Gastroesophageal sphincter (tissue), 4 donors: Measurements from ENCODE around the gene PKIG. TPM values are rescaled to one million over a fixed set of nuclear protein-coding genes. Genes with fewer than 3 reads are reported as not detected.

Experiments used
- ATAC-seq: fragments of 150-250 bp; one replicate; pipeline ENCODE4 v1.9.1; 2016; ENCODE audit warnings: mild to moderate bottlenecking, moderate library complexity
- H3K27ac ChIP-seq, 4 donors: fragments of 200-600 bp; sonication (generic) in 3 of 4; 1 replicate in 3 of 4; 2 replicates in 1 of 4; pipeline ENCODE4 v1.5.1; 2016 to 2019
- H3K27me3 ChIP-seq: fragments of 200-600 bp; sonication (generic); one replicate; pipeline ENCODE4 v1.5.1; 2019
- H3K36me3 ChIP-seq, 2 donors: fragments of 200-600 bp; sonication (generic); one replicate each; pipeline ENCODE4 v1.5.1; 2019; ENCODE audit warnings: control low read depth in 1 of 2
- H3K4me1 ChIP-seq, 3 donors: fragments of 200-600 bp; sonication (generic); 1 replicate in 2 of 3; 2 replicates in 1 of 3; pipeline ENCODE4 v1.5.1; 2016 to 2019; ENCODE audit warnings: control low read depth in 2 of 3
- H3K4me3 ChIP-seq, 2 donors: fragments of 200-600 bp; sonication (generic); one replicate each; pipeline ENCODE4 v1.5.1; 2019; ENCODE audit warnings: mild to moderate bottlenecking in 1 of 2, moderate library complexity in 1 of 2
- H3K9me3 ChIP-seq, 3 donors: fragments of 200-600 bp; sonication (generic); one replicate each; pipeline ENCODE4 v1.5.1; 2017 to 2019; ENCODE audit warnings: control low read depth in 2 of 3
- CTCF ChIP-seq, 4 experiments: fragments of 200-600 bp in 2 of 4; fragments of 450-650 bp in 2 of 4; sonication (generic) in 1 of 4; IDR thresholded peaks; one replicate each; pipeline ENCODE4 v1.5.1; 2017 to 2019; ENCODE audit warnings: antibody characterized with exemption in 4 of 4, mild to moderate bottlenecking in 2 of 4, moderate library complexity in 2 of 4
- EP300 ChIP-seq: sonication (generic); formaldehyde crosslinking; IDR thresholded peaks from one replicate; pipeline ENCODE4 v1.6.1; 2017; ENCODE audit warnings: antibody characterized with exemption, mild to moderate bottlenecking
- POLR2A ChIP-seq, 2 donors: fragments of 450-650 bp; IDR thresholded peaks; one replicate each; pipeline ENCODE4 v1.6.1; 2017; ENCODE audit warnings: antibody characterized with exemption in 2 of 2, mild to moderate bottlenecking in 2 of 2, moderate library complexity in 1 of 2
- POLR2AphosphoS5 ChIP-seq: sonication (generic); formaldehyde crosslinking; IDR thresholded peaks from one replicate; pipeline ENCODE4 v1.6.1; 2017; ENCODE audit warnings: antibody characterized with exemption
- WGBS, 2 donors: methylation state at CpG; one replicate each; pipeline ENCODE4 v1.1.5; 2018; ENCODE audit warnings: low coverage in 1 of 2; 5-methylcytosine and 5-hydroxymethylcytosine counted together
- total RNA-seq, 4 donors: library from RNA; depleted of rRNA; stranded (reverse); fragments of >200 nt; gene quantifications; one replicate each; pipeline ENCODE4 v1.1.0, GENCODE V29; 2016

The PKIG gene
- total RNA-seq, 4 donors from 2014 or later = 241 to 418 (median 291) TPM

GRCh38 chr20:44637522-44638372, 55.4 kb downstream of the PKIG start:
- H3K4me1 ChIP-seq = peaks cover 0 to 56% (median 24%) of the 10 kb centered on the region in 3 donors
- TF ChIP-seq CTCF (IDR thresholded peaks at IDR 0.05) (no peak), POLR2AphosphoS5 (no peak), POLR2A (IDR thresholded peaks at IDR 0.05) (no peak), EP300 (no peak)
- peaks cover 0 to 11% of the 10 kb centered on the region in 2 donors for H3K36me3 ChIP-seq
- peak; percentile 84 for ATAC-seq
- H3K9me3 ChIP-seq = no peaks in the 10 kb centered on the region
- H3K27ac ChIP-seq = peak overlapping the region in 3 of 4 donors; percentile 30 to 53 (median 53)
- 85% methylated on average over 5 of the region's 11 CpGs; no CpG with 5 or more reads in 1 of the 2 donors for WGBS, 2 donors
- H3K27me3 ChIP-seq = no peaks in the 10 kb centered on the region
- no peak overlapping the region for H3K4me3 ChIP-seq

GRCh38 chr20:44640522-44640921, 58.1 kb downstream of the PKIG start:
- TF ChIP-seq POLR2AphosphoS5 (no peak), POLR2A (IDR thresholded peaks at IDR 0.05) (no peak), EP300 (no peak)
- H3K4me1 ChIP-seq = peaks cover 0 to 56% (median 22%) of the 10 kb centered on the region in 3 donors
- H3K4me3 ChIP-seq = no peak overlapping the region
- no peaks in the 10 kb centered on the region for H3K9me3 ChIP-seq
- no peak overlapping the region for H3K27ac ChIP-seq
- peaks cover 0 to 4% of the 10 kb centered on the region in 2 donors for H3K36me3 ChIP-seq
- WGBS, 2 donors = 75 to 89% methylated on average over 2 of the region's 2 CpGs
- ATAC-seq = no peak
- no peaks in the 10 kb centered on the region for H3K27me3 ChIP-seq

- Histone ChIP-seq H3K27ac (no peak overlapping the region), H3K4me3 (no peak overlapping the region), H3K27me3 (no peaks in the 10 kb centered on the region), H3K36me3 (no peaks in the 10 kb centered on the region), H3K4me1 (peaks cover 0 to 57% (median 23%) of the 10 kb centered on the region in 3 donors), H3K9me3 (no peaks in the 10 kb centered on the region)
- no peak for ATAC-seq
- TF ChIP-seq POLR2A (IDR thresholded peaks at IDR 0.05) (no peak), CTCF (IDR thresholded peaks at IDR 0.05) (no peak), POLR2AphosphoS5 (no peak), EP300 (no peak)
- WGBS, 2 donors = 88% methylated on average over 4 to 5 of the region's 5 CpGs
Measured at GRCh38 chr20:44641325-44641724, 58.9 kb downstream of the PKIG start.

GRCh38 chr20:44642203-44643153, 60.1 kb downstream of the PKIG start:
- Histone ChIP-seq H3K4me1 (peaks cover 0 to 66% (median 29%) of the 10 kb centered on the region in 3 donors), H3K4me3 (peak overlapping the region in 1 of 2 donors; percentile 16), H3K36me3 (no peaks in the 10 kb centered on the region), H3K27ac (peak overlapping the region in 3 of 4 donors; percentile 72 to 81 (median 74)), H3K9me3 (no peaks in the 10 kb centered on the region), H3K27me3 (no peaks in the 10 kb centered on the region)
- TF ChIP-seq POLR2AphosphoS5 = peak; percentile 27
- TF ChIP-seq EP300 = no peak
- no peak for TF ChIP-seq POLR2A (IDR thresholded peaks at IDR 0.05)
- TF ChIP-seq CTCF (IDR thresholded peaks at IDR 0.05) = no peak
- 0 to 9% methylated on average over 10 of the region's 17 CpGs for WGBS, 2 donors
- ATAC-seq = peak; percentile 58

- no peak for TF ChIP-seq CTCF (IDR thresholded peaks at IDR 0.05)
- TF ChIP-seq POLR2A (IDR thresholded peaks at IDR 0.05) = no peak
- TF ChIP-seq EP300 = no peak
- TF ChIP-seq POLR2AphosphoS5 = no peak
- Histone ChIP-seq H3K27me3 (no peaks in the 10 kb centered on the region), H3K27ac (peak overlapping the region in 3 of 4 donors; percentile 72 to 81 (median 74)), H3K4me3 (no peak overlapping the region), H3K4me1 (peaks cover 0 to 70% (median 29%) of the 10 kb centered on the region in 3 donors), H3K9me3 (no peaks in the 10 kb centered on the region), H3K36me3 (no peaks in the 10 kb centered on the region)
- no peak for ATAC-seq
- 71% methylated on average over 1 of the region's 1 CpG; no CpG with 5 or more reads in 1 of the 2 donors for WGBS, 2 donors
Measured at GRCh38 chr20:44643154-44643519, 60.8 kb downstream of the PKIG start.
